Adrenal gland (tissue), 5 donors: ENCODE measurements around the gene ARAF.
"Not testable (repeated sequence)": the region's sequence is repeated elsewhere in the genome, so short reads cannot be mapped to it uniquely, and the experiment has no call there.

Experiments used
- CTCF ChIP-seq, 6 experiments: fragments of 450-650 bp in 4 of 6; fragments of 200-600 bp in 2 of 6; sonication (generic) in 1 of 6; IDR thresholded peaks; 1 replicate in 5 of 6; 2 replicates in 1 of 6; pipeline versions ENCODE4 v1.5.1 to v1.8.0; 2016 to 2021; ENCODE audit warnings: antibody characterized with exemption in 6 of 6, mild to moderate bottlenecking in 2 of 6, moderate library complexity in 1 of 6
- POLR2A ChIP-seq, 2 donors: fragments of 450-650 bp; IDR thresholded peaks; one replicate each; pipeline ENCODE4 v1.6.1; 2017; ENCODE audit warnings: antibody characterized with exemption in 2 of 2, mild to moderate bottlenecking in 2 of 2, moderate library complexity in 1 of 2
- donor health status: DM: no; HTN: no; CAD: no.

- not testable (repeated sequence) for TF ChIP-seq POLR2A, CTCF (IDR thresholded peaks at IDR 0.05)
These were observed 42.1 kb downstream of the ARAF start for GRCh38 chrX:47603125-47603524.
